OCI-LY7 (cell line): Measurements from ENCODE around the gene WDR18.

Experiments used
- EZH2phosphoT487 ChIP-seq: fragments of 200-600 bp; sonication (generic); IDR thresholded peaks from 2 replicates; pipeline ENCODE4 v1.6.1; 2018; ENCODE audit warnings: low read depth, borderline replicate concordance, mild to moderate bottlenecking, mixed run types, antibody characterized with exemption, low read length, moderate library complexity, mixed read lengths
- TF ChIP-seq, protein P1 (sequence below): fragments of 200-600 bp; sonication (generic); conservative IDR thresholded peaks from 2 replicates; pipeline ENCODE4 v1.5.1; 2014; ENCODE audit warnings: mild to moderate bottlenecking, antibody characterized with exemption, low read length, moderate library complexity, mixed read lengths

DNA sequence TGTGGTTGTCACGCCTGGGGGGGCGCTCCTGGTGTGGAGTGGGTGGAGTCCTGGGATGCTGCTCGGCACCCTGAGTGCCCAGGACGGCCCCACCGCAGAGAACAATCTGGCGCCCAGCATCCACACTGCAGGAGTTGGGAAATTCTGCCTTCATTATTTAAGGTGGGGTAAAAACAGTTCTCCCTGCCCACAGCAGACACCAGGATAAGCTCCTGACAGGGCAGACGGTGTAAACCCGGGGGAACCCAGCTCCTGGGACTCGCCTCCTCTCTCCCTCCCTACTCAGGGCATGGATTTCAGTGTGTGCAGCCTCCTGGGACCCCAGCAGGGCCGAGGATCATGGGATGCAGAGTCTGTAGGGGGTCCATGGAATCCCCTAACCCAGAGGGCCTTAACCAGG, 7.7 kb upstream of the WDR18 start:
- TF ChIP-seq, protein P1, sequence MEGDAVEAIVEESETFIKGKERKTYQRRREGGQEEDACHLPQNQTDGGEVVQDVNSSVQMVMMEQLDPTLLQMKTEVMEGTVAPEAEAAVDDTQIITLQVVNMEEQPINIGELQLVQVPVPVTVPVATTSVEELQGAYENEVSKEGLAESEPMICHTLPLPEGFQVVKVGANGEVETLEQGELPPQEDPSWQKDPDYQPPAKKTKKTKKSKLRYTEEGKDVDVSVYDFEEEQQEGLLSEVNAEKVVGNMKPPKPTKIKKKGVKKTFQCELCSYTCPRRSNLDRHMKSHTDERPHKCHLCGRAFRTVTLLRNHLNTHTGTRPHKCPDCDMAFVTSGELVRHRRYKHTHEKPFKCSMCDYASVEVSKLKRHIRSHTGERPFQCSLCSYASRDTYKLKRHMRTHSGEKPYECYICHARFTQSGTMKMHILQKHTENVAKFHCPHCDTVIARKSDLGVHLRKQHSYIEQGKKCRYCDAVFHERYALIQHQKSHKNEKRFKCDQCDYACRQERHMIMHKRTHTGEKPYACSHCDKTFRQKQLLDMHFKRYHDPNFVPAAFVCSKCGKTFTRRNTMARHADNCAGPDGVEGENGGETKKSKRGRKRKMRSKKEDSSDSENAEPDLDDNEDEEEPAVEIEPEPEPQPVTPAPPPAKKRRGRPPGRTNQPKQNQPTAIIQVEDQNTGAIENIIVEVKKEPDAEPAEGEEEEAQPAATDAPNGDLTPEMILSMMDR, result no peak
- TF ChIP-seq EZH2phosphoT487, result no peak
